ENCODE data around the gene LCP1. TPM values are rescaled to one million over a fixed set of nuclear protein-coding genes. Genes with fewer than 3 reads are reported as not detected.
A peak's percentile ranks its signal among the peaks of the same experiment; 100 is the strongest.

LCP1 gene
- total and polyA plus RNA-seq, 9 of the 15 experiments (the other 6 are each of a cell fraction or from before 2014, with no cell fraction given): 83.0 to 255 (median 163) TPM

GRCh38 chr13:46124967-46125933 is 56.7 kb downstream of the LCP1 start (continued):
- TF ChIP-seq CREBBP (IDR thresholded peaks at IDR 0.05; ENCODE audit: low read depth, low read length): no peak
- TF ChIP-seq, protein P1, sequence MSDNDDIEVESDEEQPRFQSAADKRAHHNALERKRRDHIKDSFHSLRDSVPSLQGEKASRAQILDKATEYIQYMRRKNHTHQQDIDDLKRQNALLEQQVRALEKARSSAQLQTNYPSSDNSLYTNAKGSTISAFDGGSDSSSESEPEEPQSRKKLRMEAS (CRISPR knock-in tag; IDR thresholded peaks at IDR 0.05): no peak
- TF ChIP-seq, protein P2, sequence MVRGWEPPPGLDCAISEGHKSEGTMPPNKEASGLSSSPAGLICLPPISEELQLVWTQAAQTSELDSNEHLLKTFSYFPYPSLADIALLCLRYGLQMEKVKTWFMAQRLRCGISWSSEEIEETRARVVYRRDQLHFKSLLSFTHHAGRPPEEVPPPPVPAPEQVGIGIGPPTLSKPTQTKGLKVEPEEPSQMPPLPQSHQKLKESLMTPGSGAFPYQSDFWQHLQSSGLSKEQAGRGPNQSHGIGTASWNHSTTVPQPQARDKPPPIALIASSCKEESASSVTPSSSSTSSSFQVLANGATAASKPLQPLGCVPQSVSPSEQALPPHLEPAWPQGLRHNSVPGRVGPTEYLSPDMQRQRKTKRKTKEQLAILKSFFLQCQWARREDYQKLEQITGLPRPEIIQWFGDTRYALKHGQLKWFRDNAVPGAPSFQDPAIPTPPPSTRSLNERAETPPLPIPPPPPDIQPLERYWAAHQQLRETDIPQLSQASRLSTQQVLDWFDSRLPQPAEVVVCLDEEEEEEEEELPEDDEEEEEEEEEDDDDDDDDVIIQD (CRISPR knock-in tag; IDR thresholded peaks at IDR 0.05): no peak
- TF ChIP-seq, protein P3, sequence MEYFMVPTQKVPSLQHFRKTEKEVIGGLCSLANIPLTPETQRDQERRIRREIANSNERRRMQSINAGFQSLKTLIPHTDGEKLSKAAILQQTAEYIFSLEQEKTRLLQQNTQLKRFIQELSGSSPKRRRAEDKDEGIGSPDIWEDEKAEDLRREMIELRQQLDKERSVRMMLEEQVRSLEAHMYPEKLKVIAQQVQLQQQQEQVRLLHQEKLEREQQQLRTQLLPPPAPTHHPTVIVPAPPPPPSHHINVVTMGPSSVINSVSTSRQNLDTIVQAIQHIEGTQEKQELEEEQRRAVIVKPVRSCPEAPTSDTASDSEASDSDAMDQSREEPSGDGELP (CRISPR knock-in tag; IDR thresholded peaks at IDR 0.05; ENCODE audit: borderline replicate concordance): no peak; the same call in 1 of the 2 replicates
- no peak for TF ChIP-seq MXD1 (CRISPR knock-in tag; IDR thresholded peaks at IDR 0.05; ENCODE audit: borderline replicate concordance, poor library complexity, severe bottlenecking)
- TF ChIP-seq NCOR1 (IDR thresholded peaks at IDR 0.05): peak; percentile 17; the same call in 1 of the 2 replicates
- TF ChIP-seq ZBTB17 (CRISPR knock-in tag; IDR thresholded peaks at IDR 0.05): no peak
- no peak for TF ChIP-seq HDAC2 (IDR thresholded peaks at IDR 0.05)
- no peak for TF ChIP-seq ZNF263 (CRISPR knock-in tag; IDR thresholded peaks at IDR 0.05; ENCODE audit: borderline replicate concordance)
- TF ChIP-seq GTF2F1 (IDR thresholded peaks at IDR 0.05; ENCODE audit: low read depth, low read length): no peak
- TF ChIP-seq, protein P4, sequence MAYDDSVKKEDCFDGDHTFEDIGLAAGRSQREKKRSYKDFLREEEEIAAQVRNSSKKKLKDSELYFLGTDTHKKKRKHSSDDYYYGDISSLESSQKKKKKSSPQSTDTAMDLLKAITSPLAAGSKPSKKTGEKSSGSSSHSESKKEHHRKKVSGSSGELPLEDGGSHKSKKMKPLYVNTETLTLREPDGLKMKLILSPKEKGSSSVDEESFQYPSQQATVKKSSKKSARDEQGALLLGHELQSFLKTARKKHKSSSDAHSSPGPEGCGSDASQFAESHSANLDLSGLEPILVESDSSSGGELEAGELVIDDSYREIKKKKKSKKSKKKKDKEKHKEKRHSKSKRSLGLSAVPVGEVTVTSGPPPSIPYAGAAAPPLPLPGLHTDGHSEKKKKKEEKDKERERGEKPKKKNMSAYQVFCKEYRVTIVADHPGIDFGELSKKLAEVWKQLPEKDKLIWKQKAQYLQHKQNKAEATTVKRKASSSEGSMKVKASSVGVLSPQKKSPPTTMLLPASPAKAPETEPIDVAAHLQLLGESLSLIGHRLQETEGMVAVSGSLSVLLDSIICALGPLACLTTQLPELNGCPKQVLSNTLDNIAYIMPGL (CRISPR knock-in tag; IDR thresholded peaks at IDR 0.05): no peak
- TF ChIP-seq POLR3A (IDR thresholded peaks at IDR 0.05; ENCODE audit: borderline replicate concordance, extremely low read depth, insufficient read depth, insufficient read length): no peak
- no peak for TF ChIP-seq COPS2 (conservative IDR thresholded peaks at IDR 0.05)
- TF ChIP-seq, protein P5, sequence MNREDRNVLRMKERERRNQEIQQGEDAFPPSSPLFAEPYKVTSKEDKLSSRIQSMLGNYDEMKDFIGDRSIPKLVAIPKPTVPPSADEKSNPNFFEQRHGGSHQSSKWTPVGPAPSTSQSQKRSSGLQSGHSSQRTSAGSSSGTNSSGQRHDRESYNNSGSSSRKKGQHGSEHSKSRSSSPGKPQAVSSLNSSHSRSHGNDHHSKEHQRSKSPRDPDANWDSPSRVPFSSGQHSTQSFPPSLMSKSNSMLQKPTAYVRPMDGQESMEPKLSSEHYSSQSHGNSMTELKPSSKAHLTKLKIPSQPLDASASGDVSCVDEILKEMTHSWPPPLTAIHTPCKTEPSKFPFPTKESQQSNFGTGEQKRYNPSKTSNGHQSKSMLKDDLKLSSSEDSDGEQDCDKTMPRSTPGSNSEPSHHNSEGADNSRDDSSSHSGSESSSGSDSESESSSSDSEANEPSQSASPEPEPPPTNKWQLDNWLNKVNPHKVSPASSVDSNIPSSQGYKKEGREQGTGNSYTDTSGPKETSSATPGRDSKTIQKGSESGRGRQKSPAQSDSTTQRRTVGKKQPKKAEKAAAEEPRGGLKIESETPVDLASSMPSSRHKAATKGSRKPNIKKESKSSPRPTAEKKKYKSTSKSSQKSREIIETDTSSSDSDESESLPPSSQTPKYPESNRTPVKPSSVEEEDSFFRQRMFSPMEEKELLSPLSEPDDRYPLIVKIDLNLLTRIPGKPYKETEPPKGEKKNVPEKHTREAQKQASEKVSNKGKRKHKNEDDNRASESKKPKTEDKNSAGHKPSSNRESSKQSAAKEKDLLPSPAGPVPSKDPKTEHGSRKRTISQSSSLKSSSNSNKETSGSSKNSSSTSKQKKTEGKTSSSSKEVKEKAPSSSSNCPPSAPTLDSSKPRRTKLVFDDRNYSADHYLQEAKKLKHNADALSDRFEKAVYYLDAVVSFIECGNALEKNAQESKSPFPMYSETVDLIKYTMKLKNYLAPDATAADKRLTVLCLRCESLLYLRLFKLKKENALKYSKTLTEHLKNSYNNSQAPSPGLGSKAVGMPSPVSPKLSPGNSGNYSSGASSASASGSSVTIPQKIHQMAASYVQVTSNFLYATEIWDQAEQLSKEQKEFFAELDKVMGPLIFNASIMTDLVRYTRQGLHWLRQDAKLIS (CRISPR knock-in tag; IDR thresholded peaks at IDR 0.05): no peak
- TF ChIP-seq ARHGAP35 (IDR thresholded peaks at IDR 0.05; ENCODE audit: partially characterized antibody): no peak
- TF ChIP-seq, protein P6, sequence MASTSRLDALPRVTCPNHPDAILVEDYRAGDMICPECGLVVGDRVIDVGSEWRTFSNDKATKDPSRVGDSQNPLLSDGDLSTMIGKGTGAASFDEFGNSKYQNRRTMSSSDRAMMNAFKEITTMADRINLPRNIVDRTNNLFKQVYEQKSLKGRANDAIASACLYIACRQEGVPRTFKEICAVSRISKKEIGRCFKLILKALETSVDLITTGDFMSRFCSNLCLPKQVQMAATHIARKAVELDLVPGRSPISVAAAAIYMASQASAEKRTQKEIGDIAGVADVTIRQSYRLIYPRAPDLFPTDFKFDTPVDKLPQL (IDR thresholded peaks at IDR 0.05; ENCODE audit: extremely low read depth, insufficient read length): no peak

All from K562 (cell line).